HG03060 (cell line): ENCODE measurements around the gene FRY.
A peak's percentile ranks its signal among the peaks of the same experiment; 100 is the strongest.

ENCODE experiments used
- ATAC-seq: cut with Tn5 transposase; IDR thresholded peaks from one replicate; pipeline ENCODE4 v1.9.1; 2021; ENCODE audit warnings: low read depth, moderate number of reproducible peaks; ENCODE audit not compliant: unreplicated experiment

Gene FRY

GRCh38 chr13:32284927-32285632 is 253.5 kb downstream of the FRY start:
- no peak for ATAC-seq

- ATAC-seq: no peak
Measured at GRCh38 chr13:32285633-32285965, 254.0 kb downstream of the FRY start.

- no peak for ATAC-seq
Measured at GRCh38 chr13:32297206-32297605, 265.6 kb downstream of the FRY start.

- no peak for ATAC-seq
Measured at GRCh38 chr13:32298695-32299094, 267.1 kb downstream of the FRY start.

GRCh38 chr13:32299893-32300292 is 268.3 kb downstream of the FRY start:
- no peak for ATAC-seq

- no peak for ATAC-seq
Measured at GRCh38 chr13:32300406-32300805, 268.8 kb downstream of the FRY start.

GRCh38 chr13:32300920-32301319 is 269.3 kb downstream of the FRY start:
- no peak for ATAC-seq

GRCh38 chr13:32302461-32302860 is 270.9 kb downstream of the FRY start:
- ATAC-seq: no peak

GRCh38 chr13:32305646-32306045 is 274.1 kb downstream of the FRY start:
- no peak for ATAC-seq

- ATAC-seq: no peak
Measured at GRCh38 chr13:32309312-32310133, 277.9 kb downstream of the FRY start.

- no peak for ATAC-seq
Measured at GRCh38 chr13:32310134-32310706, 278.6 kb downstream of the FRY start.

GRCh38 chr13:32311188-32311897 is 279.8 kb downstream of the FRY start:
- no peak for ATAC-seq

- ATAC-seq: no peak
Measured at GRCh38 chr13:32314271-32315237, 283.0 kb downstream of the FRY start.

- peak; percentile 84 for ATAC-seq
Measured at GRCh38 chr13:32315238-32316027, 283.9 kb downstream of the FRY start, which contains the start of the genes BRCA2 and ZAR1L. BRCA2 (plus strand) TSS chr13:32315508; CDS start chr13:32316461, 953 bp downstream. ZAR1L (minus strand) TSS chr13:32315363; CDS start chr13:32311925, 3,438 bp downstream.

GRCh38 chr13:32316028-32316339 is 284.4 kb downstream of the FRY start:
- ATAC-seq: peak; percentile 30

GRCh38 chr13:32316501-32316900 is 284.9 kb downstream of the FRY start:
- ATAC-seq: no peak

- no peak for ATAC-seq
Measured at GRCh38 chr13:32317716-32318465, 286.3 kb downstream of the FRY start.

- no peak for ATAC-seq
Measured at GRCh38 chr13:32320528-32320927, 289.0 kb downstream of the FRY start.
